HG03064 (cell line): ENCODE results near the gene HADHB.
A peak's percentile ranks its signal among the peaks of the same experiment; 100 is the strongest.
"Not testable (repeated sequence)": the region's sequence is repeated elsewhere in the genome, so short reads cannot be mapped to it uniquely, and the experiment has no call there.

Experiments
- ATAC-seq: cut with Tn5 transposase; IDR thresholded peaks from one replicate; pipeline ENCODE4 v1.9.1; 2021; ENCODE audit warnings: low read depth; ENCODE audit not compliant: unreplicated experiment

Gene HADHB

GRCh38 chr2:26325851-26326250 lies 81.1 kb downstream of the HADHB start:
- ATAC-seq: no peak

DNA sequence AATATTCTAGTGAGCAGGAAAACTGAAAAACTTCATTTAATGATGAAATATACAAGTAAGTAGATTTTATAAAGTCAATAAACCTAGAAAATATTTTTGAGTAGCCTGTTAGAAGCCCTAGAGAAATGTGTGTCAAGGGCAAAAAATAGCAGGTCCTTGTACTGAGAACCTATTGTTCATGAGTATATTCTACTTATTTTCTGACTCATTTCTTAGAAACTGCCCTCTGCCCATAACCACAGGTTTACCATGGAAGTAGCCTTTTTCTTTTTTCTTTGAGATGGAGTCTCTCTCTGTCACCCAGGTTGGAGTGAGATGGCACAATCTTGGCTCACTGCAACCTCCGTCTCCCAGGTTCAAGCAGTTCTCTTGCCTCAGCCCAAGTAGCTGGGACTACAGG lies 81.8 kb downstream of the HADHB start:
- ATAC-seq: no peak

- no peak for ATAC-seq
These were observed 82.8 kb downstream of the HADHB start for GRCh38 chr2:26327291-26328272.

GRCh38 chr2:26329083-26329482 lies 84.3 kb downstream of the HADHB start:
- not testable (repeated sequence) for ATAC-seq

DNA sequence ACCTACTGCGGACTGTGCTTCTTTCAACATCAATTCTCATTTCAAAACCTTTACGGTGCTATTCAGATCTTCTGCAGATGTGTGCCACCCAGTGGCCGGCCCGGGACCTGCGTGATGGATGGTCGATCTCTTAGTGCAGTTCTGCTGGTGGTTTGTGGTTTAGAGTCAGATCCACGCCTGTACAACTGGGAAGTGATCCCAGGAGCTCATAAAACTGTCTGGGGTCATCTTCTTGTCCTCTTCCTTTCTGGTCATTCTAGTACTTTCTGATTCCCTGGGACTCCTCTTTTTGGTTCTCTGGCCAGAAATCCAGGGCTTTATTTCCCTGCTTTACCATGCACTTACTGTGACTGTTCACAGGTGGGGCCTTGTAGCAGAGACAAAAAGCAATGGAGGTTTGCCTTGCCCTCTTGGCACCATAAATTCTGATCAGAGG lies 85.4 kb downstream of the HADHB start:
- ATAC-seq: peak; percentile 82

- no peak for ATAC-seq
These were observed 85.9 kb downstream of the HADHB start for GRCh38 chr2:26330604-26331003.

DNA sequence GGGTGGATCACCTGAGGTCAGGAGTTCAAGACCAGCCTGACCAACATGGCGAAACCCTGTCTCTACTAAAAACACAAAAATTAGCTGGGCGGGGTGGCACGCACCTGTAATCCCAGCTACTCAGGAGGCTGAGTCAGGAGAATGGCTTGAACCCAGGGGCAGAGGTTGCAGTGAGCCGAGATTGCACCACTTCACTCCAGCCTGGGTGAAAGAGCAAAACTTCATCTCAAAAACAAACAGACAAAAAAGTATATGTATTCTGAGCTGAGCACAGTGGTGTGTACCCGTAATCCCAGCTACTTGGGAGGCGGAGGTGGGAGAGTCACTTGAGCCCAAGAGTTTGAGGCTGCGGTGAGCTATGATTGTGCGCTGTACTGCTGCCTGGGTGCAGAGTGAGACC lies 86.6 kb downstream of the HADHB start:
- ATAC-seq: not testable (repeated sequence)

- no peak for ATAC-seq
These were observed 88.6 kb downstream of the HADHB start for GRCh38 chr2:26333293-26333692.

- no peak for ATAC-seq
These were observed 90.5 kb downstream of the HADHB start for GRCh38 chr2:26335231-26335630.

- ATAC-seq: no peak
These were observed 92.0 kb downstream of the HADHB start for GRCh38 chr2:26336719-26337118.

GRCh38 chr2:26337298-26337697 lies 92.6 kb downstream of the HADHB start:
- no peak for ATAC-seq
